NOMO-1 (cell line): Measurements from ENCODE around the gene PIGP.
"Not testable (repeated sequence)": the region's sequence is repeated elsewhere in the genome, so short reads cannot be mapped to it uniquely, and the experiment has no call there.

Experiments
- DNase-seq, 2 experiments: peaks; one replicate each; lab custom pipeline; 2025; ENCODE audit not compliant: unreplicated experiment in 2 of 2; lab: John Stamatoyannopoulos, UW

Gene PIGP

GRCh38 chr21:37076087-37076850, 3.4 kb upstream of the PIGP start:
- no peak for DNase-seq

GRCh38 chr21:37075214-37075770, 2.4 kb upstream of the PIGP start:
- DNase-seq: no peak

GRCh38 chr21:37074546-37074945, 1.7 kb upstream of the PIGP start:
- DNase-seq: no peak

GRCh38 chr21:37074197-37074510, 1.3 kb upstream of the PIGP start:
- DNase-seq: no peak

- peak; percentile 30 to 45 for DNase-seq
Observed at GRCh38 chr21:37073417-37074196, 736 bp upstream of the PIGP start.

GRCh38 chr21:37072274-37072987, 440 bp downstream of the PIGP start:
- DNase-seq: peak; percentile 56 to 60

GRCh38 chr21:37071561-37072273, 1.2 kb downstream of the PIGP start:
- no peak for DNase-seq

- DNase-seq: no peak
Observed at GRCh38 chr21:37065561-37066177, 7.2 kb downstream of the PIGP start.

GRCh38 chr21:37064841-37065240, 8.0 kb downstream of the PIGP start:
- no peak for DNase-seq

GRCh38 chr21:37063433-37063832, 9.4 kb downstream of the PIGP start:
- DNase-seq: no peak

- no peak for DNase-seq
Observed at GRCh38 chr21:37062593-37062935, 10.3 kb downstream of the PIGP start.

- DNase-seq: no peak
Observed at GRCh38 chr21:37061926-37062592, 10.8 kb downstream of the PIGP start.

- DNase-seq: no peak
Observed at GRCh38 chr21:37060296-37060695, 12.6 kb downstream of the PIGP start.

- no peak for DNase-seq
Observed at GRCh38 chr21:37059181-37059580, 13.7 kb downstream of the PIGP start.

- DNase-seq: peak; percentile 19 to 35
Observed at GRCh38 chr21:37058261-37058660, 14.6 kb downstream of the PIGP start.

- no peak for DNase-seq
Observed at GRCh38 chr21:37057614-37058013, 15.3 kb downstream of the PIGP start.

- DNase-seq: no peak
Observed at GRCh38 chr21:37055271-37055855, 17.5 kb downstream of the PIGP start.

GRCh38 chr21:37049741-37050140, 23.1 kb downstream of the PIGP start:
- DNase-seq: not testable (repeated sequence)

- no peak for DNase-seq
Observed at GRCh38 chr21:37047079-37047478, 25.8 kb downstream of the PIGP start.
